ENCODE measurements around the gene DACT3. TPM values are rescaled to one million over a fixed set of nuclear protein-coding genes. Genes with fewer than 3 reads are reported as not detected.

Gene DACT3
- total and polyA plus RNA-seq, 2 experiments from 2014 or later: 0.78 to 2.6 TPM

- no peak overlapping the region; the same call in 1 of the 2 replicates for H3K4me3 ChIP-seq
- no peak overlapping the region for H3K27ac ChIP-seq (ENCODE audit: low read depth)
- no peaks in the 10 kb centered on the region for H3F3A ChIP-seq (replicated peaks; ENCODE audit: low read depth)
- ATAC-seq: peak; percentile 28
- Mint-ChIP-seq H3K27me3 (ENCODE audit: insufficient read depth, low read depth, poor library complexity) (peaks cover 12% of the 10 kb centered on the region), H3K4me1 (peaks cover 11% of the 10 kb centered on the region), H3K4me3 (no peak overlapping the region), H3K27ac (no peak overlapping the region), H3K9me3 (no peaks in the 10 kb centered on the region), H3K36me3 (ENCODE audit: low read depth) (no peaks in the 10 kb centered on the region; the same call in 2 of the 3 replicates)
- H3K36me3 ChIP-seq (ENCODE audit: insufficient read depth): no peaks in the 10 kb centered on the region
- peak; percentile 62 for DNase-seq (ENCODE audit: low spot score)
- H4K20me1 ChIP-seq (replicated peaks; ENCODE audit: insufficient read depth): no peaks in the 10 kb centered on the region
- H3K4me2 ChIP-seq: no peak overlapping the region; the same call in 1 of the 2 replicates
- no peaks in the 10 kb centered on the region for H3K9me2 ChIP-seq (ENCODE audit: insufficient read depth)
- H3K27me3 ChIP-seq (ENCODE audit: insufficient read depth): no peaks in the 10 kb centered on the region
- no peaks in the 10 kb centered on the region; the same call in 1 of the 2 replicates for H3K4me1 ChIP-seq (ENCODE audit: insufficient read depth)
- no peak for TF ChIP-seq EZH2phosphoT487 (IDR thresholded peaks at IDR 0.05; ENCODE audit: unreplicated experiment)
- TF ChIP-seq CTCF (conservative IDR thresholded peaks at IDR 0.05; ENCODE audit: low read depth in 2 of 2): peak; percentile 55 to 57
- no peak for TF ChIP-seq ZNF462 (CRISPR knock-in tag; IDR thresholded peaks at IDR 0.05)
- no peak for TF ChIP-seq EZH2 (IDR thresholded peaks at IDR 0.05; ENCODE audit: low read depth, unreplicated experiment)
- no peaks in the 10 kb centered on the region for H3K79me2 ChIP-seq (replicated peaks; ENCODE audit: insufficient read depth)
- peak overlapping the region; percentile 80 for H2AFZ ChIP-seq
These were observed 39.5 kb downstream of the DACT3 start for GRCh38 chr19:46621191-46622117.

Data from GM23338 (cell line).